PC-3 (cell line): ENCODE measurements around the gene SNAI3. TPM values are rescaled to one million over a fixed set of nuclear protein-coding genes. Genes with fewer than 3 reads are reported as not detected.

Source experiments
- ATAC-seq: fragments of 200-7000 bp; cut with Tn5 transposase; 2 replicates; pipeline ENCODE4 v1.9.1; 2020; ENCODE audit warnings: mild to moderate bottlenecking, moderate library complexity
- BruUV-seq: library from RNA; stranded (reverse); fragments of 400-500 nt; replicated peaks from 2 replicates; lab custom pipeline; 2021; lab: Mats Ljungman, UMichigan
- CTCF ChIA-PET: fragments of 300-600 bp; sonication (Branson Sonifier 250); formaldehyde crosslinking; loops from one replicate; lab custom pipeline; 2022; ENCODE audit warnings: antibody characterized with exemption; lab: Charles Lee
- POLR2A ChIA-PET: fragments of 300-600 bp; sonication (Branson Sonifier 250); formaldehyde crosslinking; loops from one replicate; lab custom pipeline; 2022; ENCODE audit warnings: antibody characterized with exemption; ENCODE audit not compliant: unreplicated experiment; lab: Charles Lee
- DNase-seq: peaks from one replicate; pipeline ENCODE4 v3.0.0-alpha.2; 2015
- H2AFZ ChIP-seq: fragments of 300-600 bp; sonication (generic); 2 replicates; pipeline ENCODE4 v1.6.0; 2016; ENCODE audit warnings: antibody characterized with exemption, low read length
- H3F3A ChIP-seq: fragments of 300-600 bp; sonication (generic); one replicate; pipeline ENCODE4 v1.6.0; 2017; ENCODE audit warnings: antibody characterized with exemption, low read length, control low read depth, mild to moderate bottlenecking; ENCODE audit not compliant: unreplicated experiment
- H3K27ac ChIP-seq: fragments of 300-600 bp; sonication (generic); 2 replicates; pipeline ENCODE4 v1.5.1; 2016; ENCODE audit warnings: mild to moderate bottlenecking, low read length
- H3K27me3 ChIP-seq: fragments of 300-600 bp; sonication (generic); 2 replicates; pipeline ENCODE4 v1.6.1; 2016; ENCODE audit warnings: low read length, mixed read lengths
- H3K36me3 ChIP-seq: fragments of 300-600 bp; sonication (generic); 2 replicates; pipeline ENCODE4 v1.6.1; 2016; ENCODE audit warnings: low read depth, mixed run types, low read length, mixed read lengths
- H3K4me1 ChIP-seq: fragments of 300-600 bp; sonication (generic); 2 replicates; pipeline ENCODE4 v1.5.1; 2016; ENCODE audit warnings: low read length; ENCODE audit not compliant: insufficient read depth
- H3K4me2 ChIP-seq: fragments of 300-600 bp; sonication (generic); 2 replicates; pipeline ENCODE4 v1.6.0; 2016; ENCODE audit warnings: low read length
- H3K4me3 ChIP-seq: fragments of 300-600 bp; sonication (generic); 2 replicates; pipeline ENCODE4 v1.5.1; 2016; ENCODE audit warnings: mild to moderate bottlenecking, low read length, mixed read lengths
- H3K79me2 ChIP-seq: fragments of 300-600 bp; sonication (generic); 2 replicates; pipeline ENCODE4 v1.6.1; 2017; ENCODE audit warnings: low read length, mixed read lengths
- H3K9ac ChIP-seq: fragments of 300-600 bp; sonication (generic); 2 replicates; pipeline ENCODE4 v1.6.0; 2016; ENCODE audit warnings: mild to moderate bottlenecking, low read length
- H3K9me2 ChIP-seq: fragments of 300-600 bp; sonication (generic); replicated peaks from 2 replicates; pipeline ENCODE4 v1.6.1; 2016; ENCODE audit warnings: mixed run types, low read length, mixed read lengths
- H3K9me3 ChIP-seq: fragments of 300-600 bp; sonication (generic); 2 replicates; pipeline ENCODE4 v1.6.1; 2016; ENCODE audit warnings: low read length, mixed read lengths
- H4K20me1 ChIP-seq: fragments of 300-600 bp; sonication (generic); 2 replicates; pipeline ENCODE4 v1.6.1; 2016; ENCODE audit warnings: low read length, mixed read lengths
- CTCF ChIP-seq: fragments of 300-600 bp; sonication (generic); conservative IDR thresholded peaks from 2 replicates; pipeline ENCODE4 v1.5.1; 2017; ENCODE audit warnings: antibody characterized with exemption, low read depth, mild to moderate bottlenecking, low read length
- EZH2 ChIP-seq: fragments of 300-600 bp; sonication (generic); IDR thresholded peaks from one replicate; pipeline ENCODE4 v1.6.1; 2017; ENCODE audit warnings: antibody characterized with exemption, mild to moderate bottlenecking, low read length; ENCODE audit not compliant: unreplicated experiment
- EZH2phosphoT487 ChIP-seq: fragments of 300-600 bp; sonication (generic); IDR thresholded peaks from 2 replicates; pipeline ENCODE4 v1.6.1; 2018; ENCODE audit warnings: mild to moderate bottlenecking, antibody characterized with exemption, low read length, borderline replicate concordance
- intact Hi-C: fragments of 100-400 bp; cut with micrococcal nuclease; formaldehyde crosslinking; loops from 2 replicates; pipeline ENCODE4 v1.9.0; 2023
- total RNA-seq: library from RNA; depleted of rRNA; stranded (reverse); fragments of >200 nt; gene quantifications from 2 replicates; pipeline ENCODE4 v1.2.3, GENCODE V29; 2014

The SNAI3 gene
- total RNA-seq, 1 experiment from 2014 or later: 0.22 TPM

- Histone ChIP-seq H3K27me3 (no peaks in the 10 kb centered on the region), H3K9ac (no peak within 1 kb of the TSS), H3K27ac (no peak within 1 kb of the TSS), H2AFZ (no peak within 1 kb of the TSS), H4K20me1 (no peaks in the 10 kb centered on the region), H3K9me2 (no peaks in the 10 kb centered on the region), H3K4me3 (no peak within 1 kb of the TSS), H3K9me3 (no peaks in the 10 kb centered on the region), H3K4me1 (no peaks in the 10 kb centered on the region), H3K36me3 (no peaks in the 10 kb centered on the region), H3F3A (no peaks in the 10 kb centered on the region), H3K4me2 (no peak within 1 kb of the TSS), H3K79me2 (no peaks in the 10 kb centered on the region)
- POLR2A ChIA-PET: no interaction called here
- CTCF ChIA-PET: no interaction called here
- intact Hi-C loops: no loop called here
- TF ChIP-seq EZH2 (no peak), EZH2phosphoT487 (no peak), CTCF (no peak)
- BruUV-seq: no TSS peak
- DNase-seq (no peak), ATAC-seq (no peak)
These were observed 35.5 kb downstream of the SNAI3 start, which contains the start of gene CYBA for GRCh38 chr16:88650749-88651275. CYBA (minus strand) TSS chr16:88651053; CDS start chr16:88651013, 40 bp downstream.

- Histone ChIP-seq H3K4me2 (no peak overlapping the region), H3K9ac (no peak overlapping the region), H3K79me2 (no peaks in the 10 kb centered on the region), H3K9me3 (no peaks in the 10 kb centered on the region), H4K20me1 (no peaks in the 10 kb centered on the region), H3K27me3 (no peaks in the 10 kb centered on the region), H2AFZ (no peak overlapping the region), H3K27ac (no peak overlapping the region), H3K4me1 (no peaks in the 10 kb centered on the region), H3K9me2 (no peaks in the 10 kb centered on the region), H3K4me3 (no peak overlapping the region), H3K36me3 (no peaks in the 10 kb centered on the region), H3F3A (no peaks in the 10 kb centered on the region)
- TF ChIP-seq CTCF (no peak), EZH2phosphoT487 (no peak), EZH2 (no peak)
- ChIA-PET CTCF (no interaction called here), POLR2A (no interaction called here)
- no peak for DNase-seq
- no TSS peak for BruUV-seq
- intact Hi-C loops: no loop called here
- ATAC-seq: no peak
These were observed 36.2 kb downstream of the SNAI3 start for GRCh38 chr16:88649924-88650748.
